A375 (cell line): ENCODE data around the gene TBC1D22B. TPM values are rescaled to one million over a fixed set of nuclear protein-coding genes. Genes with fewer than 3 reads are reported as not detected.

Experiments
- small RNA-seq: library from RNA; depleted of rRNA; stranded (forward); fragments of <200 nt; gene quantifications from one replicate; pipeline ENCODE3, GENCODE V24; 2014
- total RNA-seq: library from RNA; depleted of rRNA; stranded (reverse); fragments of >200 nt; shearing (Covaris generic); gene quantifications from 2 replicates; pipeline ENCODE4 v1.2.3, GENCODE V29; 2014; rRNA removed

The TBC1D22B gene
- 3.0 and 3.7 TPM in 2 replicates for total RNA-seq

DNA sequence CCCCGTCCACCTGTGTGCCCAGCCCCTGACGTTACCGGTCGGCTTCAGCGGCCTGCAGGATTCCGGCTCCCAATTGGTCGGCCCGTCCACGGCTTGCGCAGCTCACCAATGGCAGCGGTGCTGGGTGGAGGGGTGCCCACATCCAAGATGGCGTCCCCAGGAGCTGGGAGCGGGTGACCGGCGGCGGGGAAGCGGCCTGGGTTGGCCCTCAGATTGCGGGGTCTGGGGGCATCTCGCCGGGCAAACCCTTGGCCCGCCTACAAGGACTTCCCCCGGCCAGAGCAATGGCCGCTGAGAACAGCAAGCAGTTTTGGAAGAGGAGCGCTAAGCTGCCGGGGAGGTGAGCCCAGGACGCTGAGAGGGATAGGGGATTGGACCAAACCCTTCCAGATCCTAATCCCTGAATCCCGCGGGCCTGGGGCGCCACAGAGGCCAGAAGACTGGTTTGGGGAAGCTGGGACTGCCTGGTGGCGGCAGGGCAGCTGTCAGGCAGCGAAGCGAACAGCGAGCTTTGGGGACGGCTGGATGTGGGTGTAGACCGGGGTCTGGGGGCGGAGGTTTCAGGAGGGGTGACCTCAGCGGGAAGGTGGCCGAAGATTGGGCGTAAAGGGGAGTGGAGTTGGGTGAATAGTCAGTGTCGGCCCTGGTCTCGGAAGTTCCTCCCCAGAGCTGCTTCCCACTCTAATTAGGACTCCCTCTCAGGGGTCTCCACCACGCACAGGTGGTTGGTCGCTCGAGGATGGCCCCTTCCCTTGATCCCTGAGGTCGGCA, at the start of gene TBC1D22B, which contains the start of gene TMEM217:
Gene TBC1D22B, plus strand, starts transcription at position 139 of the 771 bp plus-strand sequence. Its CDS starts 146 bp downstream, at position 285.
Gene TMEM217, minus strand, starts transcription at position 511 of the 771 bp plus-strand sequence. CDS start 39,114 bp downstream, outside the sequence.

DNA sequence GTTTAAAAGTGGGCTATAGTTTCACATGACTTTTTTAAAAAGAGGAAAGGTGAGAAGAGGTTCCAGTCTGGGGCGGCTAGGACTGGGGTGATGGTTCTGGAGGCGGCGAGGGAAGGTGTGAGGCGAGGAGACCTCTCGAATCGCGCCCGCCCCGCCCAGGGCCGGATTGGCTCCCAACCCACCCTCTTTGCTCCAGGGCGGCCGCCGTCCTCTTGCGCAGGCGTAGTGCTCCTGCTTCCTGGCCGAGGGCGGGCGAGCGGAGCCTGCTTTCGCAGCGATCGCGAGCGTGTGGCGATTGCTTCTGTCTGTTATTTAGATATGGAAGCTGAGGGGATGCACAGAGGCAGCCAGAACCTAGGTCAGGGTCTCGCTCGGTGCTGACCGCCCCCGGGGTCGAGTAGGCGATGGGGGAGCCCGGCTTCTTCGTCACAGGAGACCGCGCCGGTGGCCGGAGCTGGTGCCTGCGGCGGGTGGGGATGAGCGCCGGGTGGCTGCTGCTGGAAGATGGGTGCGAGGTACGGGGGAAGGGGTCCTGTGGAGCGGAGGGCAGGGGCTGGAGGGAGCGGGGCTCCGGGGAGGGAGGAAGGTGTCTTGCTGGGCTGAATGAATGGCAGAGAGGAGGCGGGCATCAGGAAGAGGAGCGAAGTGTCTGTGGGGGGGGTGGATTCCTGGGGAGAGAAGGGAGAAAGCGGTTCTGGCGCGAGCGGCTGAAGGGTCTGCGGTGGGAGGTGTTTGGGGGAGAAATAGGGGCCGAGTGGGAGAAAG, 96.4 kb downstream of the TBC1D22B start, which contains the start of gene RNF8:
Gene RNF8, plus strand, starts transcription at position 223 of the 765 bp plus-strand sequence. Its CDS starts 182 bp downstream, at position 405.

Small RNA genes within 50 kb of the gene (small RNA-seq; reads per million reads assigned to genes)
- gene AL096712.1 (not detected), gene RN7SL273P (not detected)

Other genes starting within 250 kb of the TBC1D22B start
- 14.0 and 18.5 TPM in 2 replicates for gene PIM1, start 87.6 kb upstream of the TBC1D22B start, total RNA-seq
- gene TMEM217, start 372 bp downstream of the TBC1D22B start, total RNA-seq, result not detected in 2 replicates
- 18.3 and 26.8 TPM in 2 replicates for gene RNF8, start 96.2 kb downstream of the TBC1D22B start, total RNA-seq
- 26.3 and 30.1 TPM in 2 replicates for gene CMTR1, start 175.4 kb downstream of the TBC1D22B start, total RNA-seq
- gene CCDC167, start 242.1 kb downstream of the TBC1D22B start, total RNA-seq, result 20.2 and 26.6 TPM in 2 replicates